CD4-positive, alpha-beta T cell treated with Interferon alpha-2 for 1 hour (primary cell): ENCODE measurements around the gene NLRC5.
"Not testable (repeated sequence)": the region's sequence is repeated elsewhere in the genome, so short reads cannot be mapped to it uniquely, and the experiment has no call there.

Experiments used
- DNase-seq, 2 donors: peaks; one replicate each; pipeline ENCODE4 v3.0.0-alpha.2; 2020 to 2022

NLRC5 gene

GRCh38 chr16:57054338-57054737 lies 65.0 kb downstream of the NLRC5 start:
- no peak for DNase-seq

GRCh38 chr16:57054771-57055170 lies 65.4 kb downstream of the NLRC5 start:
- DNase-seq: no peak

GRCh38 chr16:57055671-57056070 lies 66.3 kb downstream of the NLRC5 start:
- DNase-seq: no peak

GRCh38 chr16:57058291-57058861 lies 69.0 kb downstream of the NLRC5 start:
- no peak for DNase-seq

- no peak for DNase-seq
Measured at GRCh38 chr16:57060323-57061083, 71.1 kb downstream of the NLRC5 start.

- DNase-seq: peak in 1 of 2 donors; percentile 39
Measured at GRCh38 chr16:57061084-57061905, 71.9 kb downstream of the NLRC5 start.

- DNase-seq: peak in 1 of 2 donors; percentile 57
Measured at GRCh38 chr16:57062329-57062728, 73.0 kb downstream of the NLRC5 start.

GRCh38 chr16:57063189-57063588 lies 73.8 kb downstream of the NLRC5 start:
- not testable (repeated sequence) for DNase-seq

- no peak for DNase-seq
Measured at GRCh38 chr16:57064995-57065394, 75.6 kb downstream of the NLRC5 start.

- DNase-seq: no peak
Measured at GRCh38 chr16:57066625-57067024, 77.3 kb downstream of the NLRC5 start.

- DNase-seq: no peak
Measured at GRCh38 chr16:57067347-57067746, 78.0 kb downstream of the NLRC5 start.

GRCh38 chr16:57069053-57069452 lies 79.7 kb downstream of the NLRC5 start:
- no peak for DNase-seq

- no peak for DNase-seq
Measured at GRCh38 chr16:57069635-57070370, 80.4 kb downstream of the NLRC5 start.

- no peak for DNase-seq
Measured at GRCh38 chr16:57070424-57070823, 81.1 kb downstream of the NLRC5 start.

- DNase-seq: peak; percentile 17 to 37
Measured at GRCh38 chr16:57071081-57071732, 81.8 kb downstream of the NLRC5 start.

GRCh38 chr16:57071831-57072582 lies 82.7 kb downstream of the NLRC5 start:
- no peak for DNase-seq

GRCh38 chr16:57072616-57073275 lies 83.4 kb downstream of the NLRC5 start:
- no peak for DNase-seq

GRCh38 chr16:57077714-57078113 lies 88.4 kb downstream of the NLRC5 start:
- no peak for DNase-seq

- no peak for DNase-seq
Measured at GRCh38 chr16:57081744-57082143, 92.4 kb downstream of the NLRC5 start.

- DNase-seq: no peak
Measured at GRCh38 chr16:57082664-57083063, 93.3 kb downstream of the NLRC5 start.

GRCh38 chr16:57083485-57084126 lies 94.2 kb downstream of the NLRC5 start:
- no peak for DNase-seq
